ENCODE results near the gene RFX1.

- TF ChIP-seq CTCF (IDR thresholded peaks at IDR 0.05) = no peak
- TF ChIP-seq ZFX (IDR thresholded peaks at IDR 0.05; ENCODE audit: borderline replicate concordance) = no peak
These were observed 45.9 kb upstream of the RFX1 start for GRCh38 chr19:14051980-14052379.

Data from 22Rv1 (cell line).